SK-N-SH (cell line): Measurements from ENCODE around the gene GALNS.

Experiments
- CTCF ChIP-seq: fragments of 200-600 bp; sonication (generic); IDR thresholded peaks from 2 replicates; pipeline ENCODE4 v1.6.1; 2017; ENCODE audit warnings: antibody characterized with exemption, mild to moderate bottlenecking, moderate library complexity
- EP300 ChIP-seq, 2 experiments: IDR thresholded peaks; 2 replicates each; pipeline versions ENCODE4 v1.4.0 to v1.6.1; 2012; ENCODE audit warnings: borderline replicate concordance in 1 of 2, low read depth in 1 of 2, low read length in 1 of 2
- MEF2A ChIP-seq: IDR thresholded peaks from 2 replicates; pipeline ENCODE4 v1.4.0; 2012; ENCODE audit warnings: low read depth, borderline replicate concordance
- SMC3 ChIP-seq: IDR thresholded peaks from 2 replicates; pipeline ENCODE4 v1.6.1; 2012; ENCODE audit warnings: low read depth, low read length, improper control_type of control experiment
- TEAD4 ChIP-seq: IDR thresholded peaks from 2 replicates; pipeline ENCODE4 v1.4.0; 2012; ENCODE audit warnings: mild to moderate bottlenecking, borderline replicate concordance; ENCODE audit not compliant: insufficient read depth

- TF ChIP-seq CTCF (no peak), SMC3 (no peak), MEF2A (no peak), EP300 (IDR thresholded peaks at IDR 0.05; ENCODE audit: borderline replicate concordance in 1 of 2, low read depth in 1 of 2, low read length in 1 of 2) (no peak), TEAD4 (no peak)
Observed at GRCh38 chr16:88815227-88815626, 41.5 kb downstream of the GALNS start.
